ENCODE results near the gene FRMD3.

The FRMD3 gene

GRCh38 chr9:83466877-83467276 lies 71.3 kb downstream of the FRMD3 start:
- no peak for TF ChIP-seq CTCF (IDR thresholded peaks at IDR 0.05)

GRCh38 chr9:83466351-83466750 lies 71.8 kb downstream of the FRMD3 start:
- no peak overlapping the region for H3K4me3 ChIP-seq (ENCODE audit: low read depth, low read length)
- H3K4me1 ChIP-seq = peaks cover 33% of the 10 kb centered on the region
- no peak overlapping the region for H3K4me2 ChIP-seq (ENCODE audit: low read length)
- H3K9ac ChIP-seq = no peak overlapping the region
- no peaks in the 10 kb centered on the region for H3K36me3 ChIP-seq (ENCODE audit: control insufficient read depth, insufficient read depth, low read length)
- H2AFZ ChIP-seq = no peak overlapping the region
- peak overlapping the region; percentile 74 for H3K27ac ChIP-seq
- TF ChIP-seq CTCF (IDR thresholded peaks at IDR 0.05) = no peak
- no peaks in the 10 kb centered on the region for H3K27me3 ChIP-seq (ENCODE audit: control insufficient read depth, insufficient read depth, low read length)
- H3K79me2 ChIP-seq = peaks cover 19% of the 10 kb centered on the region
- no peaks in the 10 kb centered on the region for H3K9me3 ChIP-seq (ENCODE audit: control insufficient read depth, low read length)

More at GRCh38 chr9:83466877-83467276, 71.3 kb downstream of the FRMD3 start:
- no peaks in the 10 kb centered on the region for H3K36me3 ChIP-seq (ENCODE audit: control insufficient read depth, insufficient read depth, low read length)
- peaks cover 34% of the 10 kb centered on the region for H3K4me1 ChIP-seq
- no peaks in the 10 kb centered on the region for H3K9me3 ChIP-seq (ENCODE audit: control insufficient read depth, low read length)
- H2AFZ ChIP-seq = no peak overlapping the region
- no peaks in the 10 kb centered on the region for H3K27me3 ChIP-seq (ENCODE audit: control insufficient read depth, insufficient read depth, low read length)
- peaks cover 16% of the 10 kb centered on the region for H3K79me2 ChIP-seq
- peak overlapping the region; percentile 74 for H3K27ac ChIP-seq
- no peak overlapping the region for H3K9ac ChIP-seq
- no peak overlapping the region for H3K4me2 ChIP-seq (ENCODE audit: low read length)
- H3K4me3 ChIP-seq (ENCODE audit: low read depth, low read length) = no peak overlapping the region

- Histone ChIP-seq H3K9me3 (ENCODE audit: control insufficient read depth, low read length) (no peaks in the 10 kb centered on the region), H3K79me2 (peaks cover 31% of the 10 kb centered on the region), H3K9ac (no peak overlapping the region), H3K27ac (no peak overlapping the region), H3K27me3 (ENCODE audit: control insufficient read depth, insufficient read depth, low read length) (no peaks in the 10 kb centered on the region), H3K4me1 (no peaks in the 10 kb centered on the region), H3K36me3 (ENCODE audit: control insufficient read depth, insufficient read depth, low read length) (no peaks in the 10 kb centered on the region), H3K4me3 (ENCODE audit: low read depth, low read length) (no peak overlapping the region), H3K4me2 (ENCODE audit: low read length) (no peak overlapping the region), H2AFZ (no peak overlapping the region)
- no peak for TF ChIP-seq CTCF (IDR thresholded peaks at IDR 0.05)
These were observed 78.4 kb downstream of the FRMD3 start for GRCh38 chr9:83459830-83460229.

- no peak for TF ChIP-seq CTCF (IDR thresholded peaks at IDR 0.05)
- H2AFZ ChIP-seq = no peak overlapping the region
These were observed 79.7 kb downstream of the FRMD3 start for GRCh38 chr9:83458530-83458929.

GRCh38 chr9:83457005-83457404 lies 81.2 kb downstream of the FRMD3 start:
- H3K4me2 ChIP-seq (ENCODE audit: low read length) = no peak overlapping the region
- H3K36me3 ChIP-seq (ENCODE audit: control insufficient read depth, insufficient read depth, low read length) = no peaks in the 10 kb centered on the region
- H3K4me1 ChIP-seq = no peaks in the 10 kb centered on the region
- no peak overlapping the region for H3K27ac ChIP-seq
- H2AFZ ChIP-seq = no peak overlapping the region
- no peaks in the 10 kb centered on the region for H3K9me3 ChIP-seq (ENCODE audit: control insufficient read depth, low read length)
- no peak for TF ChIP-seq CTCF (IDR thresholded peaks at IDR 0.05)
- H3K4me3 ChIP-seq (ENCODE audit: low read depth, low read length) = no peak overlapping the region
- no peak overlapping the region for H3K9ac ChIP-seq
- peaks cover 36% of the 10 kb centered on the region for H3K79me2 ChIP-seq
- H3K27me3 ChIP-seq (ENCODE audit: control insufficient read depth, insufficient read depth, low read length) = no peaks in the 10 kb centered on the region

More at GRCh38 chr9:83458530-83458929, 79.7 kb downstream of the FRMD3 start:
- no peaks in the 10 kb centered on the region for H3K4me1 ChIP-seq
- H3K27ac ChIP-seq = no peak overlapping the region
- H3K9ac ChIP-seq = no peak overlapping the region
- H3K36me3 ChIP-seq (ENCODE audit: control insufficient read depth, insufficient read depth, low read length) = no peaks in the 10 kb centered on the region
- no peak overlapping the region for H3K4me2 ChIP-seq (ENCODE audit: low read length)
- no peaks in the 10 kb centered on the region for H3K27me3 ChIP-seq (ENCODE audit: control insufficient read depth, insufficient read depth, low read length)
- H3K4me3 ChIP-seq (ENCODE audit: low read depth, low read length) = no peak overlapping the region
- H3K79me2 ChIP-seq = peaks cover 38% of the 10 kb centered on the region
- no peaks in the 10 kb centered on the region for H3K9me3 ChIP-seq (ENCODE audit: control insufficient read depth, low read length)
